HG02970 (cell line): ENCODE measurements around the gene MRPL34.
"Not testable (repeated sequence)": the region's sequence is repeated elsewhere in the genome, so short reads cannot be mapped to it uniquely, and the experiment has no call there.

Experiments used
- ATAC-seq: cut with Tn5 transposase; IDR thresholded peaks from one replicate; pipeline ENCODE4 v1.9.1; 2021; ENCODE audit warnings: mild to moderate bottlenecking, moderate library complexity, moderate number of reproducible peaks; ENCODE audit not compliant: unreplicated experiment, low FRiP score

MRPL34 gene

GRCh38 chr19:17305517-17306284 is at the start of gene MRPL34:
MRPL34 (plus strand) TSS chr19:17305872; CDS start chr19:17305893, 21 bp downstream.
- ATAC-seq = peak; percentile 76

DNA sequence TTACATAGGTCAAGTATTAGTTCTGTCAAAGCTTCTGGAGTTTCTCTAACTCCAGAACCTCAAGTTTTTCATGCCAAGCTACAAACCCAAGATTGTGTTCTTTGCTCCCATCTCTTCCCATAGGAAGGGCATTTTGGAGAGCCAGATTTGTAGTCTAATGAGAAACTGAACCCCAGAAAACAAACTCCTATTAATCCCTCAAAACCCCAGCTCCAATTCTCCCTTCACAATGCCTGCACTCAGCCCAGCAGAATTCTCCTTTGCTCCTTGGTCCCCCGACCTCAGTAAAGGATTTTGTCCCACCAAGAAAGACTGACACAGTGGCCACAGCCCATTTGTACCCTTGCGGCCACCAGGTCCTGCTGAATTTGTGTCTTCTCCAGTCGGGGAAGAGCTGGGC is 49.5 kb upstream of the MRPL34 start:
- no peak for ATAC-seq

GRCh38 chr19:17259118-17259780 is 46.4 kb upstream of the MRPL34 start:
- ATAC-seq = no peak

DNA sequence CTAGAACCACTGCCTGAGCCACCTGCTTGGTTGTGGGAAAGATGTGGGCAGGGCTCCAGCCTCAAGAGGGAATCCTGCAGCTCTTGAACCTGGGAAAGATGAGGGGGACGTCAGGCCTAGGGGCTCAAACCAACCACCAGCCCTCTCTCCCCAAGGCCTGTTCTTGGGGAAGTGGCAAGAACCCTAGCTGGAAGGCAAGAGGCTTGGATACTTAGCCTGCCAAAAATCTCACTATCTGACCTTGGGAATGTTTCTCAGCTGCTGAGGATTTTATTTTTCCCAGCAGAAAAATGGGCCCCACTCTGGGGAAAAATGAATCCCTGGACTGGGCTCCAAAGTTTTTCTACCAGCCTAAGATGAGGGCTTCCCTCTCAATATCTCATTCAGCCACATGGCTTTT is 45.7 kb upstream of the MRPL34 start:
- ATAC-seq = no peak

DNA sequence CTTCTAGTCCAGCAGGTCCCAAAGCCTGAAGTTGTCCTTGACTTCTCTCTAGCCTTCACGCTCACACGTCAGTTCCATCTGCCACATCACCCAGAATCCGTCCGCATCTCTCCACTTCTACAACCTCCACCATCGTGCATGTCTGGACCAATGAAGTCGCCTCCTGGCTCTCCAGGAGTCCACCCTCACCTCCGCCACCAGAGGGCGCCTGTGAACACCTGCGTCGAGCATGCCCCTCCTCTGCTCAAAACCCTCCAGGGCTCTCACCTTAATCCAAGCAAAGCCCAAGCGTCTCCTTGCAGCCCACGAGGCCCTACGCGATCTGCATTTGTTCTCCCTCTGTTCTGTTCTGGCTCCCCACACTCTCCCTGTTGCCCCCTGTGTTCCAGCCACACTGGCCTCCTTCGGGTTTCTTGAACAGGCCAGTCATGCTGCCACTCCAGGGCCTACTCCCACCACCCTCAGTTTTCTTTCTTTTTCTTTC is 44.8 kb upstream of the MRPL34 start:
- no peak for ATAC-seq

DNA sequence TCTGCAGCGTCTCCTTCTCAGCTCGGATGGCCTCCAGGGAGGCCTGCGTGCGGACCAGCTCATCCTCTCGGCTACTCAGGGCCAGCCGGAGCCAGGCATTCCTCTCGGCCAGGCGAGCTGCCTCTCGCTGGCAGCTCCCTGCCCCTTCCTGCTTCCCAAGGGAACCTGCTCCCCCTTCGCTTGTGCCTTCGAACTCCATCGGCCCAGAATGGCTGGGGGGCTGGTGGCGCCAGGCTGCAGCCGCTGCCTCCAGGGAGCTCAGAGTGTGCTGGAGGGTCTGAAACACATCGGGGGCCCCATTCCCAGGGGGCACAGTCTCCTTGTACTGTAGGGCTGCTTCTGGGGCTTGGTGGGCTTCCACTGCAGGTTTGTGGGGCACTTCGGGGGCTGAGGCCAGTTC is 43.1 kb upstream of the MRPL34 start:
- ATAC-seq = no peak

DNA sequence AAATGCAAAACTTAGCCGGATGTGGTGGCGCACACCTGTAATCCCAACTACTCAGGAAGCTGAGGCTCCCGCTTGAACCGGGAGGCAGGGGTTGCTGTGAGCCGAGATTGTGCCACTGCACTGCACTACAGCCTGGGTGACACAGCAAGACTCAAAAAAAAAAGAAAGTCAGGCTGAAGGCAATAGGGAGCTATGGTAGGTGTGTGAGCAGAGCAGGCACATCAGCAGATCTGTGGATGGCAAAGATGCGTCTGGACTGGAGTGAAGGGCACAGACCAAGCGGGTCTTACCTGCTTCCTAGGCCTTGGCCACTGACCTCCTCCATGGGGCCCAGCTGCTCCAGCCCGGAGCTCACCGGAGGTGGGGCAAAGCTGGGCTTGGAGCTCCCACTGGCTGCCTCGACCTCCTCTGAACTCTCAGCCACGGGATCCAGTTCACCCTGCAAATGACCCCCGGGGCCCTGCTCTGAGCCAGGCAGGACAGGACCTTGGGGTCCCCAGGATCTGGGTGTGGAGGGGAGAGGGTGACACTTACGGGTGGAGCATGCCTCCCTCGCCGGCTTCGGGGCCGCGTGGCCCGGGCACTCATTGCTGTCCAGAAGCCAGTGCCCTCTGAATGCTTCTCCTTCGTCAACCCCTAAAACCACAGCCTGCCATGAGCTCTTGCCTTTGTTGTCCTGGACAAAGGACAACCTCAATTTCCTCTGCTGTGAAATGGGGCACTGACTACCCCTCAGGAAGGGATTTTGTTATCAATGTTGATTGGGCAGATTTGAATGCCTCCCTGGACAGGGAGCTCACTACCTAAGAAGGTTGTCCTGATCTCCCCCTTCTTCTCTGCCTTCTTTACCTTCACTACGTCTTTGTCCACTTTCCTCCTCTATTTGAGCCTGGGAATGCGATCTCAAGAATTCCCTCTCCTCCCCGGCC is 41.7 kb upstream of the MRPL34 start:
- no peak for ATAC-seq

DNA sequence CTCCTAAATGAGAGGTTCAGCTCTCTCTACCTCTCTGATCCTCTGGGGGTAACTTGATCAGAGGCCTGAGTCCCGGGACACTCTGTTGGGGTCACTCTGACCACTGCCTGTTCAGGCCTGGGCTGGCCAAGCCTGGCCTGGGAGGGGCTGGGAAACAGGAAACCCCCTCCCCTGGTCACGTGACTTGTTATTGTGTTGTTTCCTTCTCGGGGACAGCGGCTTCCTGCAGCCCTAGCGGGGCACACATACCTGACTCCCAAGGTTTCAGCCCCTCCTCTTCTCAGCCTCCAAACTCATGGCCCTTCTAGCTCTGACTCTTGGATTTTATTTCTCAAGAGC is 41.1 kb upstream of the MRPL34 start, which contains the start of gene USHBP1:
Gene USHBP1, minus strand, starts transcription at position 105 of the 339 bp plus-strand sequence. CDS start 446 bp downstream, outside the sequence.
- no peak for ATAC-seq

GRCh38 chr19:17266026-17266425 is 39.6 kb upstream of the MRPL34 start:
- no peak for ATAC-seq

- no peak for ATAC-seq
These were observed 39.1 kb upstream of the MRPL34 start for GRCh38 chr19:17266589-17266974.

DNA sequence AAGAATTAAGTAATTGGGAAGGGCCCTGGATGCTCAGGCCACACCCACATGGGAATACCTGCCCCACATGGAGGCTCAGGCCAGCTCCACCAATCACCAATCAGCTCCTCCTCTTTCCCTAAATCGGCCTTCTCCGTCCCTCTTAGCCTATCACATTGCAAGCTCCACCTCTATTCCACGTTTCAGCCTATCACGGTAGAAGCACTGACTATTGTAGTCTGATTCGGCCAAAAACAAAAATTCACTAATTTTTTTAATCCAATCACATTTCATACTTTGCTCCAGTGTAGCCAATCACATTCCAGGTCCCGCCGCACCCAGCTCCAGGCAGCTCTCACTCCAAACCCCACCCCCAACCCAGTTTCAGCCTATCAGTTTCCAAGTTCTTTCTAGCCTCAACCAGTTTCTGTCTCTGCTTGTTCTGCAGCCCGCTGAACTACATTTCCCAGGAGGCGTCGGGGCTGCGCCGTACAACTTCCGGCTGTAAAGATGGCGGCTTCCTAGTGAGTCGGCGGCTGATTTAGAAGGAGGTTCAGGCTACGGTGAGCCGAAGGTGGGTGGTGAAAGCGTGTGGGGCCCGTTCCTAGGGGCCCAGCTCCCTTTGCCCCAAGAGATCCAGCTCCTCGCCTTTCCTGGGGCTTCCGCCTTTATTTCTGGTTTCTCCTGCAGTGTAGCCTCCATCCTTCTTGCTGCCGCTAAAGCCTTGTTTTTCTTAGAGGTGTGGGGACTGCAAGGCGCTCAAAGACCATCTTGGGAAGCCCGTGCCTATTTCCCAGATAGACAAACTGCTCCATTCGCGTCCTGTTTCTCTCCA is 38.5 kb upstream of the MRPL34 start, which contains the start of gene BABAM1:
Gene BABAM1, plus strand, starts transcription at position 469 of the 814 bp plus-strand sequence. CDS start 1,364 bp downstream, outside the sequence.
- ATAC-seq = peak; percentile 91

GRCh38 chr19:17268754-17269153 is 36.9 kb upstream of the MRPL34 start:
- no peak for ATAC-seq

DNA sequence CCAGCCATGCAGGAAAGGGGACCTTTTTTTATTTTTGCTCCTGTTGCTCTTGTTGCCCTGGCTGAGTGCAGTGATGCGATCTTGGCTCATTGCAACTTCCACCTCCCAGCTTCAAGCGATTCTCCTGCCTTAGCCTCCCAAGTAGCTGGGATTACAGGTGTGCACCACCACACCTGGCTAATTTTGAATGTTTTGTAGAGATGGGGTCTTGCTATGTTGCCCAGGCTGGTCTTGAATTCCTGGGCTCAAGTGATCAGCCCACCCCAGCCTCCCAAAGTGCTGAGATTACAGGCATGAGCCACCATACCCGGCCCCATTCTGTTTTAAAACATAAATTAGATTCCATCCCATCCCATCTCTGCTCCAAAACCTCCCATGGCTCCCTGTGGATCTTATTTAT is 30.8 kb upstream of the MRPL34 start:
- not testable (repeated sequence) for ATAC-seq

DNA sequence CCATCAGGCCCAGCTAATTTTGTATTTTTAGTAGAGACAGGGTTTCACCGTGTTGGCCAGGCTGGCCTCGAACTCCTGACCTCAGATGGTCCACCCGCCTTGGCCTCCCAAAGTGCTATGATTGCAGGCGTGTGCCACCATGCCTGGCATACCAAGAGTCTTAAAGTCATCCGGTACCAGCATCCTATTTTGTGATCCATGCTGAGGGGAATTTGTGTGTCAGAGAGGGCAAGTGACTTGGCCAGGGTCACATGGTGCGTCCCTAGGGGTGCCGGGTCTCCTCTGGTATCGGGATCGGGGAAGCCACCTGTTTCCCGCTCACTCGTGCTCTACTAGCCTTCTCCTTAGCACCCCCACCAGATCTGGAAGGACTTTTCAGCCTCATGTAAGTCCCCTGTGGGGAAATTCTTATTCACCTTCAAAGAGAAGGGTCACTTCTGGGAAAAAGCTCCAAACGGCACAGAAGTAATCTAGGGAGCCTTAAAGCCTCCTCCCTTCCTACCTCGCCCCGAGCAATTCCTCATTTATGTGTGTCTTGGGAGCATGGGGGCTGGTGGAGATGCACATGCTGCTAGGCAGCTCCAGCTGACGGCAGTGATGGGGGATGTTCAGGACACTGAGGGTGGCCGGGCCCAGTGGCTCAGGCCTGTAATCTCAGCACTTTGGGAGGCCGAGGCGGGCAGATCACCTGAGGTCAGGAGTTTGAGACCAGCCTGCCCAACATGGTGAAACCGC is 30.1 kb upstream of the MRPL34 start:
- no peak for ATAC-seq

GRCh38 chr19:17279436-17279835 is 26.2 kb upstream of the MRPL34 start:
- ATAC-seq = no peak

DNA sequence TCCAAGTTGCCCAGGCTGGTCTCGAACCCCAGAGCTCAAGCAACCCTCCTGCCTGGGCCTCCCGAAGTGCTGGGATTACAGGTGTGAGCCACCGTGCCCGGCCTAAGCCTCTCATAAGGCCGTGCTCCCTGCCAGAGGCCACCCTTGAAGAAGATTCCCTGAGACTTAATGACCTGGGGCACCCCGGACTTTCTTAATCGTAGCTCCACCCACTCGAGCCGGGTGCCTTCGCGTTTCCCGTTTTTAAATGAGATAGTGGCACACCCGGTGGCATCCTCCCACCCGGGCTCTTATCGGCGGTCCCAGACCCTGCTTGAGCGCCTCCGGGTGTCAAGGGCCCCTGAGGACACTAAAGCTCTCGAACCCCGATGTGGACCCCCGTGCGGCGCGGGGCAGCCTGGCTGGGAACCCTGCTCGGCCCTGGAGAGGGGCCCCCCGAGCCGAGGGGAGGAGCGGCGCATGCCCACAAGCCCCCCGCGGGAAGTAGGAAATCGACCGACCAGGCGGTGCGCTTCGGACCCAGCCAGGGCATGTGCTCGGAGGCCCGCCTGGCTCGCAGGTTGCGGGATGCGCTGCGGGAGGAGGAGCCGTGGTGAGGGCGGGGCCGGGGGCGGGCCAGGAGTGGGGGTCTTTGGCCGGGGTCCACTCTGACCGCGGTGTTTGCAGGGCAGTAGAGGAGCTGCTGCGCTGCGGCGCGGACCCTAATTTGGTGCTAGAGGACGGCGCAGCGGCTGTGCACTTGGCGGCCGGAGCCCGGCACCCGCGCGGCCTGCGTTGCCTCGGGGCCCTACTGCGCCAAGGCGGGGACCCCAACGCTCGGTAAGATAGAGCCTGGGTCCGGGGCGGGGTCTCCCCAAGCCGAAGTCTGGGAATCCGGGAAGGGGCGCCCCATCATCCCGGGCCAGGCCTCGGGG is 24.0 kb upstream of the MRPL34 start, which contains the start of gene ANKLE1:
Gene ANKLE1, plus strand, starts transcription at position 511 of the 914 bp plus-strand sequence. Its CDS starts 20 bp downstream, at position 531.
- ATAC-seq = no peak

- peak; percentile 59 for ATAC-seq
These were observed 23.1 kb upstream of the MRPL34 start for GRCh38 chr19:17282488-17283125.
